Measurements from ENCODE around the gene ADAM15.

ADAM15 gene

DNA sequence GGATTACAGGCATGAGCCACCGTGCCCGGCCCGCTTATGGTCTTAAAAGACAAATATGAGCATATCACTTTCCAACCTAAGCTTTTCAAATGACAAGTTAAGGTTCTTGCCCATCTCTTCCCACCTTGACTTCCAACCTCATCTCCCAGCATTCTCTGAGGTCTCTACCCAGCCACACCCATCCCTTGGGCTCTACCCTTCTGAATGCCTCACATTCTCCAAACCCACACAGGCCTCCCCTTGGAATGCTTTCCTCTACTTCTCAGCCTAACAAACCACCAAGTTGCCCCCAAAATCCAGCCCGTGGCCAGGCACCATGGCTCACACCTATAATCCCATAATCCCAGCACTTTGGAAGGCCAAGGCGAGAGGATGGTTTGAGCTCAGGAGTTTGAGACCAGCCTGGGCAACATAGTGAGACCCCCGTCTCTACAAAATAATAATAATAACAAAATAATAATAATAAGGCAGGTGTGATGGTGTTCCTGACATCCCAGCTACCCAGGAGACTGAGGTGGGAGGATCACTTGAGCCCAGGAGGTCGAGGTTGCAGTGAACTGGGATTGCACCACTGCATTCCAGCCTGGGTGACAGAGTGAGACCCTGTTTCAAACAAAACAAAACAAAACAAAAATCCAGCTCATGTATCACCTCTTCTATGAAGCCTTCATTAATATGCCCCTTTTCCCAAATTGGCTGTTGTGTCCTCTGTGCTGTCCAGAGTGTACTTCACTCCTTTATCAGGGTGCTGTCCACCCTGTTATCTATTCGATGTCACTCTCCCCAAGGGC, 28.8 kb upstream of the ADAM15 start:
- DNase-seq (ENCODE audit: low spot score): no peak
- TF ChIP-seq, protein P1, sequence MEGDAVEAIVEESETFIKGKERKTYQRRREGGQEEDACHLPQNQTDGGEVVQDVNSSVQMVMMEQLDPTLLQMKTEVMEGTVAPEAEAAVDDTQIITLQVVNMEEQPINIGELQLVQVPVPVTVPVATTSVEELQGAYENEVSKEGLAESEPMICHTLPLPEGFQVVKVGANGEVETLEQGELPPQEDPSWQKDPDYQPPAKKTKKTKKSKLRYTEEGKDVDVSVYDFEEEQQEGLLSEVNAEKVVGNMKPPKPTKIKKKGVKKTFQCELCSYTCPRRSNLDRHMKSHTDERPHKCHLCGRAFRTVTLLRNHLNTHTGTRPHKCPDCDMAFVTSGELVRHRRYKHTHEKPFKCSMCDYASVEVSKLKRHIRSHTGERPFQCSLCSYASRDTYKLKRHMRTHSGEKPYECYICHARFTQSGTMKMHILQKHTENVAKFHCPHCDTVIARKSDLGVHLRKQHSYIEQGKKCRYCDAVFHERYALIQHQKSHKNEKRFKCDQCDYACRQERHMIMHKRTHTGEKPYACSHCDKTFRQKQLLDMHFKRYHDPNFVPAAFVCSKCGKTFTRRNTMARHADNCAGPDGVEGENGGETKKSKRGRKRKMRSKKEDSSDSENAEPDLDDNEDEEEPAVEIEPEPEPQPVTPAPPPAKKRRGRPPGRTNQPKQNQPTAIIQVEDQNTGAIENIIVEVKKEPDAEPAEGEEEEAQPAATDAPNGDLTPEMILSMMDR (IDR thresholded peaks at IDR 0.05; ENCODE audit: borderline replicate concordance, control extremely low read depth, extremely low read depth, insufficient read depth, missing control alignments): no peak
- in situ Hi-C loops (cut with MboI; ENCODE audit: low sequenced_read_pairs, unreplicated experiment): no loop called here

DNA sequence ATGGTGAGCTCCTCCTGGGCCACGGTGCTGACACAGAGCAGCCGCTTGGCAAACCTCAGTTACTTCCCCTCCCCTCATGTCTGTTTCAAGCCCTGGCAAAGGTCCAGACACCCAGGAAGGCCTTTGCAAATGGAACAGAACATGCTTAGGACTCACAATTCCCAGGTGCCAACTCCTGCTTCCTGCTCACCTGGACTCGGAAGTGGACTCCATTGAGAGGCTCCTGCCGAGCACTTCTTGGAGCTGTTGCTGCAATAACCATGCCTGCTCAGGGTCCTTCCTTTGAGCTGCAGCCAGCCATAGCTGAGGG, 28.2 kb upstream of the ADAM15 start:
- in situ Hi-C loops (cut with MboI; ENCODE audit: low sequenced_read_pairs, unreplicated experiment): no loop called here
- no peak for DNase-seq (ENCODE audit: low spot score)
- TF ChIP-seq, protein P1 (IDR thresholded peaks at IDR 0.05; ENCODE audit: borderline replicate concordance, control extremely low read depth, extremely low read depth, insufficient read depth, missing control alignments): no peak

DNA sequence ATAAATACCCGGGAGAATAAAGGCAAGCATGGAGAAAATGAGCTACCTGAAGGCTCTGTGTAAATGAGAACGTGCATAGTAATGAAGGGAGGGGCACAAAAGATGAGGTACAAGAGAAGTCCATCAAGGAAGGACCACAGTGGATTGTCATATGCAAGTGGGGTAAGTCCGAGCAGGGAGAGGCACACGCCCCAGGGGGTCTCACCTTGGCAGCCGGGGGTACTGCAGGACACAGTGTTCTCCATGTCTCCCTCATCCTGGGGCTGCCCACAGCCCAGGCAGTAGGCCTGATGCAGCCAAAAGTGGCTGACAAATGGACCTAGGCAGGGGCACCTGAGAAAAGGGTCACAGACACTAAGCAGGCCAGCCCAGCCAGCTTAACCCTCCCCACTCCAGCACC, 27.5 kb upstream of the ADAM15 start:
- in situ Hi-C loops (cut with MboI; ENCODE audit: low sequenced_read_pairs, unreplicated experiment): no loop called here
- DNase-seq (ENCODE audit: low spot score): no peak
- TF ChIP-seq, protein P1 (IDR thresholded peaks at IDR 0.05; ENCODE audit: borderline replicate concordance, control extremely low read depth, extremely low read depth, insufficient read depth, missing control alignments): no peak

DNA sequence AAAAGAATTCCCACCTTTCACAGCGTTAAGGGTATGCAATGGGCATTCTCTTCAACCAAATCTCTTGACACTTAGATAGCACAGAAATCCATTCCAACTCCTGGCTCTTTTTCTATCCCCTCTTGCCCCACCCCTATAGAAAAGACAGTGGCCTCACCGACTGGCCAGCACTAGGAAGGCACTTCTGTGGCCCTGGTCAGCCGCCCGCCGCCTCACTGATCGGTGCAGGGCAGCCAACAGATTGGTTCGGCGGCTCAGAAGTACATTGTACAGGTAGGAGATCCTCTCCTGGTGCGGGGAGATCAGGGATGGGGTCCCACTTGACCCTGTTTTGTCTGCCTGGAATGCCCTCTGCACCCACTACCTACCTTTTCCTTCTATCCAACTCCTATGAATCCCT, 26.8 kb upstream of the ADAM15 start:
- DNase-seq (ENCODE audit: low spot score): no peak
- TF ChIP-seq, protein P1 (IDR thresholded peaks at IDR 0.05; ENCODE audit: borderline replicate concordance, control extremely low read depth, extremely low read depth, insufficient read depth, missing control alignments): no peak
- in situ Hi-C loops (cut with MboI; ENCODE audit: low sequenced_read_pairs, unreplicated experiment): no loop called here

DNA sequence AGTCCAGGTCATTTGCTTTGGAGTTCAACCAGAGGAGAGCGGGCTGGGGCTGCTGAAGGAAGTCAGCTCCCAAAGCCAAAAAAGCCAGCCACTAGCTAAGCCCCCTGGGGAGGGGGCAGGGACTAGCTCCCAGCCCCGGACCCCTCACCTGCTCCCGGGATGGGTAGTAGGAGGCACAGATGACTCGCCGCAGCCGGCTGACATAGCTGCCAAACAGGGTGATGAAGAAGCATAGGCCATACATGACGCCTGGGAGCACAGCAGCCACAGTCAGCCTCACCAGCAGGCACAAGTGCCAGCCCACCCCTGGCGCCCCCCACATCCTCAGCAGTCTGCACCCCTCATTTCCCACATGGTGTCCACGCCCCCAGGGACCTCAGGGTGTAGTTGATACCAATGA, 25.0 kb upstream of the ADAM15 start:
- in situ Hi-C loops (cut with MboI; ENCODE audit: low sequenced_read_pairs, unreplicated experiment): no loop called here
- TF ChIP-seq, protein P1 (IDR thresholded peaks at IDR 0.05; ENCODE audit: borderline replicate concordance, control extremely low read depth, extremely low read depth, insufficient read depth, missing control alignments): no peak
- no peak for DNase-seq (ENCODE audit: low spot score)

DNA sequence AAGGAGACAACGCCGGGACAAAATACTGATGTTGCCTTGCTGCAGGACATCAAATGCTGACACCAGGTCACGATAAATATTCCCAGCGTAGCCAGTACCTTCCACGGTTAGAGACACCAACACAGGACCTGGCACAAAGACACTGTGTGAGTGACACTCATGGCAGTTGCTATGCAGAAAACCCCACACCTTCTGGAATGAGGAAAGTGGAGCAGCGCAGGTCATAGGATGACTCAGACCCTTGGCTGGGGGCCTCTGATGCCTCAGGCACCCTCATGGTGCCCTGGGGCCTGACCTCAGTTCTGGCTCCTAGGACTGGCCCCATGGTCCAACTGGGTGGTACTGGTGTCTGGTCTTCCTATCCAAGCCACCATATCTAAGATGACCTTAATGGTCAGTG, 24.5 kb upstream of the ADAM15 start:
- in situ Hi-C loops (cut with MboI; ENCODE audit: low sequenced_read_pairs, unreplicated experiment): no loop called here

More for the DNA sequence above, 24.5 kb upstream of the ADAM15 start:
- TF ChIP-seq, protein P1 (IDR thresholded peaks at IDR 0.05; ENCODE audit: borderline replicate concordance, control extremely low read depth, extremely low read depth, insufficient read depth, missing control alignments): no peak
- no peak for DNase-seq (ENCODE audit: low spot score)

All from GM13976 (cell line).